ENCODE data around the gene KCTD7.

GRCh38 chr7:66689081-66689480 lies 60.4 kb downstream of the KCTD7 start:
- TF ChIP-seq POLR2A (IDR thresholded peaks at IDR 0.05) (no peak), CTCF (IDR thresholded peaks at IDR 0.05) (no peak)

All from adrenal gland (tissue), 5 donors.